Sciatic nerve (tissue), 2 donors: Measurements from ENCODE around the gene MOB3C. TPM values are rescaled to one million over a fixed set of nuclear protein-coding genes. Genes with fewer than 3 reads are reported as not detected.

Experiments used
- ATAC-seq: fragments of 200-7000 bp; cut with Tn5 transposase; one replicate; pipeline ENCODE4 v1.9.1; 2020; ENCODE audit warnings: mild to moderate bottlenecking, moderate library complexity
- DNase-seq: peaks from one replicate; pipeline ENCODE4 v3.0.0-alpha.2; 2020; ENCODE audit warnings: low spot score
- intact Hi-C: fragments of 100-400 bp; cut with DNase I; formaldehyde crosslinking; loops from one replicate; pipeline ENCODE4 v1.14.2; 2022
- total RNA-seq: library from RNA; stranded (reverse); fragmentation: NEBNext Ultra II Directional; extraction: Animal tissue kit (Norgen Biotek cat#: 25700); gene quantifications from one replicate; pipeline ENCODE4 v1.2.1, GENCODE V29; 2021
- donor health status: DM: no; HTN: no; CAD: no.
- donor health status: DM: no; HTN: no; CAD: no.

Gene MOB3C
- total RNA-seq, 1 donor from 2014 or later, result 25.8 TPM

- no peak for ATAC-seq
- intact Hi-C loops, result no loop called here
Measured at GRCh38 chr1:46612937-46613660, 3.5 kb downstream of the MOB3C start.

DNA sequence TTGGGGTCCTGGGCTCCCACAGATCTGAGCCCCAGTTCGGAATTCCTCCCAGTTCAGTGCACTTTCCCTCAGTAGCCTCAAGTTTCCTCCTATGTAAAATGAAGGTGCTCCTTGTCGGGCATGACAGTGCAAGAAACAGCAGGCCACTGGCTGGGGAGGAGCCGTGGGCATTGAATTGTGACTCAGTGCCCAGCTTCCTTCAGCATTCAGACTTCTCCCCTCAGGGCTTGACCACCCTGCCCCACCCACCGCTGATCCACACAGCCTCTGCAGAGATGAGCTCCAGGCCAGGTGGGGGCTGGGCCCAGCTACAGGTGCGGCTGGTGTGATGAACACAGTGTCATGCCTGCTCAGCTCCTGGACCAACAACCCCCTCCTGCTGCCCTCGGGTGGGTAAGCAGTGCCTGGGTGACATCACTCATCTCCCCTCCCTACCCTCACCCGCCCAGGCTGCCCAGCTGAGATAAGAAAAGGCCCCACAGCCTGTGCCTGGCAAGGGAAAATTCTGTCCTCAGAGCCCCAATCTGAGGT is 4.9 kb downstream of the MOB3C start:
- intact Hi-C loops, result no loop called here
- ATAC-seq, result no peak
- no peak for DNase-seq

More at GRCh38 chr1:46612937-46613660, 3.5 kb downstream of the MOB3C start:
- no peak for DNase-seq

DNA sequence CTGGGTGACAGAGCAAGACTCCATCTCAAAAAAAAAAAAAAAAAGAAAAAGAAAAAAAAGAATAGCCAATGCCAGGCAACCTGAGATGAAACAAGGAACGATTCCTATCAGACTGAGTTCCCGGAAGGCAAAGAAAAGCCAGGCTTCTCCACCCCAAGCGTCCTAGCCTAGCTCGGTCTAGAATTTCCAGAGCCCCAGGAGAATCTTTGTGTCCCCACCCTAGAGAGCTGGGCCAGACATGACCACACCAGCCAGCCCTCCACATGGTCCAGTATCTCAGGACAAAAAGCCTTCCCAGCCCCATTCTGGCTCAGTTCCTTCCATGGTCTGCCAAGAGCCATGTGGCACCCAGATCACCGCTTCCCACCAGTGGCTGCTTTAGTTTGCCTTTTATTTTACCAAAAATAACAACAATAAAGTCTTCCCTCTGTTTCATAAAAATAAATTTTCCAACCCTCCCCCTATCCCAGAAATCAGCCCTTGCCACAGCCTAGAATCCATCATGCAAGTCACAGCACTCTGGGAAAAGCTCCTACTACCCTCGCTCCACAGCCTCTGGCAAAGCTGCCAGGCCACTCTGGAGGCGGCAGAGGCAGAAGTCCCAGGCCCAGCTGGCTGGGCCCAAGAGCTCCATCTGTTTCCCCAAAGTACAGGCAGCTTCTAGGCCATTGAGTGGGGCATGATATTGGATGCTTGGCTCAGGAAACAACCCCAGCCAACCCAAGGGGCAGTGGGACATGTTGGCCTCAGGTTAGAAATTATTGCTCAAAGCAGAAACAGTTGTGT is 9.1 kb downstream of the MOB3C start:
- intact Hi-C loops, result no loop called here
- DNase-seq (no peak), ATAC-seq (no peak)

GRCh38 chr1:46606255-46606965 is 10.2 kb downstream of the MOB3C start:
- DNase-seq (no peak), ATAC-seq (no peak)
- intact Hi-C loops, result no loop called here

DNA sequence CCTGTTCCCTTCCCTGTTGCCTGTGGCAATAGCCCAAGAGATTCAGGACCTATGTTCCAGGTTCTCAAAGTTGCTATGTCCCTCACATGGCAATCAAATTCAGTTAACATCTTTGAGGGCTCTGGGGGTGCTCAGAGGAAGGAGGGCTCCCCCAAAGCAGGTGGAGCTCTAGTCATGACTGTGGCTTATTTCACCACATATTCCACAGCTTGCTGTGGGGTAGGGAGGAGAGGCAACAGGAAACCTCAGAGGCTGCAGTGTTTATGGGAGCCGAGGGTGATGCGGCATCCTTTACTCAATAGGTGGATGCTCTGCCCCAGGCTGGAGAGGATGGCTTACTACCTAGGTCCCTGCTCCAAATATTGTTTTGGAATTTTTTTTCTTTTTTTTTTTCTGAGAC is 11.4 kb downstream of the MOB3C start:
- ATAC-seq, result no peak
- DNase-seq, result no peak
- intact Hi-C loops, result no loop called here

GRCh38 chr1:46603858-46604549 is 12.6 kb downstream of the MOB3C start, which contains the start of gene MKNK1:
TSS of gene MKNK1 (minus strand) at chr1:46604268. CDS start at chr1:46583327, 20,941 bp downstream.
- DNase-seq, result peak; percentile 99
- intact Hi-C loops, result no loop called here
- ATAC-seq, result peak; percentile 99

- ATAC-seq (peak; percentile 3), DNase-seq (no peak)
- intact Hi-C loops, result no loop called here
Measured at GRCh38 chr1:46603481-46603857, 13.1 kb downstream of the MOB3C start.

DNA sequence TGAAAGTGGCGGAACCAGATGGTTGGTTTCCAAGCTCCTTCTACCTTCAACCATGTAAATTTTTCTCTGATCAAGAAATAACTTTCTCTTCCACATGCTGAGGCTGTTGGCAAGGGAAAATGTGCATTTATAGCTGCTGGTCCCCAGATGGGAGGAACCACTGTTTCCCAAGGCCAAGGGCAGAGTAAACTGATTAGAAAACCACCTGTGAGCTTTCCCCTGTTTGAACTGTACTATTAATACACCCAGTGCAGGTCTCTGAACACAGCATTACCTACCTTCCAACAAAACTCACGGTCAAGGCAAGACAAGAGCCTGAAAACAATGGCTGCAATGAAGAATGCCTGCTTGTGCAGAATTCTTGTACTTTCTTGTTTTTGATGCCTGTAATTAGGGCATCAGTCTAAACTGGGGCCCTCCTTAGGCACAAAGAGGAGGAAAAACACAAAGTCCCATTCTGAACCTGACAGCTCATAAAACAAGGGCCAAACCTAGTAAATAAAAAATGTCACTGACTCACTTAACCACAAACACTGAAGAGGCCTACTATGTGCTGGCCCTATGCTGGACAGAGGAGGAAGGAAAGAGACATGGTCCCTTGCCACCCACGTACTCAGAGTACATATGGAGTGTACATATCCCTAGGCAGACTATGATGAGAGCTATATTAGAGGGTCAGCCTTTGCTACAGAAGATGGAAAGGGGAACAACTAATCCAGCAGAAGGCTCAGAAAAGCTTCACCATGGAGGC is 15.2 kb downstream of the MOB3C start:
- intact Hi-C loops, result no loop called here
- no peak for ATAC-seq
- DNase-seq, result no peak

- ATAC-seq, result no peak
- intact Hi-C loops, result no loop called here
Measured at GRCh38 chr1:46599059-46599970, 17.3 kb downstream of the MOB3C start.

GRCh38 chr1:46596846-46597245 is 19.8 kb downstream of the MOB3C start:
- no peak for DNase-seq
- intact Hi-C loops, result no loop called here
- no peak for ATAC-seq

More at GRCh38 chr1:46599059-46599970, 17.3 kb downstream of the MOB3C start:
- DNase-seq, result no peak

- ATAC-seq (no peak), DNase-seq (no peak)
- intact Hi-C loops, result no loop called here
Measured at GRCh38 chr1:46596036-46596435, 20.6 kb downstream of the MOB3C start.

DNA sequence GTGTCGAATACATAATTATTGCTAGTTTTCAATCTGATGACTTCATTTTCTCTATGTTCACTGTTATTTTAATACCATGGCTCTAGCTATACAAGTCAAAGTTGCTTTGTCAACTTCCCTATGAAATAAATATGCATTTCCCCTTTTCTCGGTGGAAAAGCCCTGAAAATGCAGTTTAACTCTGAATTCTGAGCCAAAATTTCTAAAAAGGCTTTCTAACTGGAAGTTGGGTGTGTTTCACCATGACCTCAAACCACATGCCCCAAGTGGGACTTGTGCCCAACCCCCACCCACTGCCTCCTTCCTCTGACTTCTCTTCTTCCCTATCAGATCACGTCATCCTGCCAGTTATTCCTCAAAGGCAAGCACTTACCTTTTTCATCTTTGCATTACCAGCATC is 21.5 kb downstream of the MOB3C start:
- intact Hi-C loops, result no loop called here
- DNase-seq, result peak; percentile 88
- peak; percentile 90 for ATAC-seq

DNA sequence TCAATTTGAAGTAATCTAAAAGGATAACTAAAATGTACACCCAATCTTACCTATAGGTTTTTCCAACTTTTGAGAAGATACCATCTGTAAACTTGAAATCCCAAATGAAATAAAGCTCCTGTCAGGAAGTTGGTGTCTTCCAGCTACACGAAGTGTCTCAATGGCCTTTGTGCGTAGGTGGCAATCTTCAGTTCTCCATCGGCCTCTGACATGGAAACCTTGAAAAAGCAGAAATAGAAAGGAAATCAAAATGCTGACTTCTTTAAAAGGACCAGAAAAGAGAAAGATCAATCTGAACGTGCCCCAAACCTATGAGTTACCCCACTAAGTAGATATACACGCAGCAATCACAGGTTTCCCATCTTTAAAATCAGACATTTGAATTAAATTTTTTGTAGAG is 22.5 kb downstream of the MOB3C start:
- DNase-seq (no peak), ATAC-seq (peak; percentile 18)
- intact Hi-C loops, result no loop called here

DNA sequence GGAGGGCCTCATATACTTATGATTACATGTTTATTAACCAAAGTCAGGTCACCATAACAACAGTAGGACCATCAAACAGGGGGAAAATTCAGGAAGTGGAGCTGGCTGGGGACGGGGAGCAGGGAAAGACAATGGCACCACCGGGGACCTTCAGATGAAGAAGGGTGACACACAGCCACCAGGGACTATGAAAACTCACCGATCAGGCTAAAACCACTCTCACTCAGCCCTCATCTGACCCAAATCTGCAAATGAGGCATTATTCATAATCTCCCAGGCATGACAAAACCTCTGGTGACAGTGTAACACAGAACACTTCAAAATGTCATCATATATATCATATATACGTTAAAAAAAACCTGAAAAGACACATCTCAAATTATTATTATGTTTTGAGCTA is 23.8 kb downstream of the MOB3C start:
- no peak for DNase-seq
- no peak for ATAC-seq
- intact Hi-C loops, result no loop called here

DNA sequence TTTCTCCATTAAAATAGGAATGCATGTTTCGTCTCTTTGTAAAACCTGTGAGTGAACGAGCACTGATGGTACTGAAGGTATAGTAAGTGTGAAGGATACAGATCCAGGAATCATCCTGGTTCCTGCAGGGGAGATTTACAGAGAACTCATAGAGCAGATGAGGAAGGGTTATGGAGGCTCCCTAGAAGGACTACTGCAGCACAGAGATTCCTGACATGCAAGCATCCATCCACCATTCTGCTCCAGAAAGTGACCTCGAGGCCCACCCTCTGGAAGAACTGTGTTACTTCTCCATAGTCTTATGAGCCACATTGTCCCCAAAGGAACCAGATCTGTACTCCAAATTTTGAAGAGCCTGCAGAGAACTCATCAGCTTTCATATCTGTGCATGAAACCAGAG is 27.1 kb downstream of the MOB3C start:
- ATAC-seq (no peak), DNase-seq (no peak)
- intact Hi-C loops, result no loop called here

DNA sequence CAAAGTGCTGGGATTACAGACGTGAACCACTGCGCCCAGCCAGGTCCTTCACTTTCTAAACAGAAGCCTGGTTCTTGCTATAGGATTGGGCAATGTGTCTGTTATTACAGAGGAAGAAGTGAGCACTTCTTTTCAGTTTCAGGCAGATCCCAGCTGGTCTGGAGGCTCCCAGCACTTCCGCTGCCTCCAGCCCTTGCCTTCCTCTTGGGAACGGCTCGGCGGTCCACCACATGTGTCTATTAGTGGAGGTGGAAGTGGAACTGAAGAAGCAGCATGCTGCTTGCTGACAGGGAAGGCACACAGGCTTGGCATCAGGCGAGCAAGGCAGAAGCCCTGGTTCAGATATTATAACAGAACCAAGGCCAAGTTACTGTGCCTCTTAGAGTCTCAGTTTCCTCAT is 29.5 kb downstream of the MOB3C start:
- intact Hi-C loops, result no loop called here
- peak; percentile 90 for ATAC-seq
- peak; percentile 68 for DNase-seq

GRCh38 chr1:46585312-46585938 is 31.2 kb downstream of the MOB3C start:
- intact Hi-C loops, result no loop called here
- ATAC-seq (no peak), DNase-seq (no peak)
